B cell (primary cell): ENCODE measurements around the gene HYDIN.
"Not testable (repeated sequence)": the region's sequence is repeated elsewhere in the genome, so short reads cannot be mapped to it uniquely, and the experiment has no call there.

Experiments used
- EZH2 ChIP-seq: IDR thresholded peaks from 2 replicates; pipeline ENCODE4 v1.6.1; 2012; ENCODE audit warnings: borderline replicate concordance, low read depth, mild to moderate bottlenecking, moderate library complexity, low read length; ENCODE audit not compliant: insufficient read depth, poor library complexity, severe bottlenecking
- TF ChIP-seq, protein P1 (sequence below): fragments of 200-600 bp; IDR thresholded peaks from one replicate; pipeline ENCODE4 v1.8.0; 2022; ENCODE audit warnings: antibody characterized with exemption, mild to moderate bottlenecking

DNA sequence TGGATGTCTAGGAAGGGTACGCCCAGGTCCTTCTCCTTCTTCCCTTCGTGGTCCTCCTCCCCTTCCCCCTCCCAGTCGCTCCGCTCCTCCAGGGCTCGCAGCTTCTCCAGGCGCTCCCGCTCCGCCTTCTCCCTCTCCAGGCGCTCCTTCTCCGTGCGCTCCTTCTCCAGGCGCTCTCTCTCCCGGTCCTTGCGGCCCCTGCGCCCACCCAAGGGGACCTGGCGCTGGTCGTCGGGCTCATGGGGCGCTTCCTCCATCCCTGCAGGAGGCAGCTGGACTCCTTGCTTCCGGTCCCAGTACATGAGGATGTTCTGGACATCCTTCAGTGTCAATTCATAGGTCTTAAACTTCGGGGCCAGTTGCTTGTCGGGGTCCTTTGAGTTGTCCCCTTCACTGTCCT, 309.9 kb downstream of the HYDIN start:
- TF ChIP-seq, protein P1, sequence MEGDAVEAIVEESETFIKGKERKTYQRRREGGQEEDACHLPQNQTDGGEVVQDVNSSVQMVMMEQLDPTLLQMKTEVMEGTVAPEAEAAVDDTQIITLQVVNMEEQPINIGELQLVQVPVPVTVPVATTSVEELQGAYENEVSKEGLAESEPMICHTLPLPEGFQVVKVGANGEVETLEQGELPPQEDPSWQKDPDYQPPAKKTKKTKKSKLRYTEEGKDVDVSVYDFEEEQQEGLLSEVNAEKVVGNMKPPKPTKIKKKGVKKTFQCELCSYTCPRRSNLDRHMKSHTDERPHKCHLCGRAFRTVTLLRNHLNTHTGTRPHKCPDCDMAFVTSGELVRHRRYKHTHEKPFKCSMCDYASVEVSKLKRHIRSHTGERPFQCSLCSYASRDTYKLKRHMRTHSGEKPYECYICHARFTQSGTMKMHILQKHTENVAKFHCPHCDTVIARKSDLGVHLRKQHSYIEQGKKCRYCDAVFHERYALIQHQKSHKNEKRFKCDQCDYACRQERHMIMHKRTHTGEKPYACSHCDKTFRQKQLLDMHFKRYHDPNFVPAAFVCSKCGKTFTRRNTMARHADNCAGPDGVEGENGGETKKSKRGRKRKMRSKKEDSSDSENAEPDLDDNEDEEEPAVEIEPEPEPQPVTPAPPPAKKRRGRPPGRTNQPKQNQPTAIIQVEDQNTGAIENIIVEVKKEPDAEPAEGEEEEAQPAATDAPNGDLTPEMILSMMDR, result not testable (repeated sequence)
- TF ChIP-seq EZH2, result not testable (repeated sequence)
